ENCODE measurements around the gene PPP1R3D.

The PPP1R3D gene

DNA sequence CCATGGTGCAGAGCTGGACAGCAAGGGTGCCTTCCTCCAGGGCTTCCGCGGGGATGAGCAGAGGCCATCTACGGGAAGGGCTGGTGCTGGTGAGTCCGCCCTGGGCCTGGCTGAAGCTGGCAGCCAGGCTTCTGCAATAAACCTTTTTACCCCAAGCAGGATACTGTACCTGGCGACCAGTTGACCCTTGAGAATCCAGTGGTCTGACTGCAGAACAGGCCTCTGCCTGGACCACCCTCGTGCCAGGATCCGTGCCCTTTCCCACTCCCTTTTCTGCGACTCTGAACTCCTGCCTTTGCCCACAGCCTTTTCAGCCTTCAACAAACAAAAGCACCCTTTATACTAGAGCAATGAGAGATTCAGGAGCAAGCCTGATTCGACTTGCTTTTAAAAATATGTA, 37.0 kb upstream of the PPP1R3D start:
- DNase-seq (ENCODE audit: extremely low read depth, low read depth), result no peak
- no peak for TF ChIP-seq CTCF (IDR thresholded peaks at IDR 0.05; ENCODE audit: low read depth, low read length)

DNA sequence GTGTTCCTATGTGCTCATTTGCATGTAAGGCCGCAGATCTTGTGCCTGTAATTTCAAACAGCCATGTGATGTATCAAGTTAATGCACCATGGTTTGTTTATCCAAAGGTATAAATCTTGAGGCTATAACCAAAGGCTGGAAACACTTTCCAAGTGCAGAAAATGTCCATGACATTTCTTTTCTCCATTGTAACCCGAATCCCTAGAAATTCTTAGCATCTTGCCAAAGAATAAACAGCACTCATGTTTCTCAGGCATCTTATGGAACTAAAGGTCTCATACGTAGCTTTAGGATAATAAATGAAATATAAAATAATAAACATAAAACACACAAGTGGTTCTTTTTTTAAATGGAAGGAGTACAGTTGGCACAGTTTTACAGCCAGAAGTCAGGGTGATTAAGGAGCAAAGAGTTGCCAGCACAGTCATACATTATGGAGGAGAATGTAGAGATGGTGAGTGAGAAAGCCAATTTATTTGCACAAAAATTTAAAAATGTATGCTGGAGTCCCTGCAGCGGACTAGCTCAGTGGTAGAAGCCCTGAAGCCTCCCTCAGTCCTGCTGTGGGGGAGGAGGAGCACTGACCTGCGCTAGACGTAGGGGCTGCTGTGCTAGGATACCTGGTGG, 36.2 kb upstream of the PPP1R3D start:
- DNase-seq (ENCODE audit: extremely low read depth, low read depth), result no peak
- no peak for TF ChIP-seq CTCF (IDR thresholded peaks at IDR 0.05; ENCODE audit: low read depth, low read length)

GRCh38 chr20:59972037-59972801, 32.1 kb upstream of the PPP1R3D start:
- TF ChIP-seq CTCF (IDR thresholded peaks at IDR 0.05; ENCODE audit: low read depth, low read length), result no peak
- DNase-seq (ENCODE audit: extremely low read depth, low read depth), result no peak

GRCh38 chr20:59971428-59971827, 31.3 kb upstream of the PPP1R3D start:
- DNase-seq (ENCODE audit: extremely low read depth, low read depth), result no peak

DNA sequence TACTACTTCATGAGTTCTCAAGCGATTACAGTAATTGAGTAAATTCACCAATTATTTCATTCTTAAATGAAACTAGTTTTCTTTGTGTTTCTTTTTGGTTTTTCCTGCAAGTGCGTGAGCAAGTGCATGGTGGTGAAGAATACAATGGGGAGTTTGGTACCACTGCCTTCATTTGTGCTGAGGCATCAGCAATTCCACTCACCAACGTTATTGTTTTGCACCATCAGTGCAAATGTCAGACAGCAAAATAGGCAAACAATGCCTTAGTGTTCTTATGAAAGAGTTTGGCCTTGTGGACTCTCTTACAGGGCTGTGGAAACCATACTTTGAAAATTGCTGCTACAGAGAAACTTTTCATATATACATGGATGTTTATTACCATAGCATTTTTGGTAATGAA, 26.3 kb upstream of the PPP1R3D start:
- no peak for TF ChIP-seq CTCF (IDR thresholded peaks at IDR 0.05; ENCODE audit: low read depth, low read length)
- DNase-seq (ENCODE audit: extremely low read depth, low read depth), result no peak

More at GRCh38 chr20:59971428-59971827, 31.3 kb upstream of the PPP1R3D start:
- no peak for TF ChIP-seq CTCF (IDR thresholded peaks at IDR 0.05; ENCODE audit: low read depth, low read length)

- TF ChIP-seq CTCF (IDR thresholded peaks at IDR 0.05; ENCODE audit: low read depth, low read length), result no peak
- no peak for DNase-seq (ENCODE audit: extremely low read depth, low read depth)
Measured at GRCh38 chr20:59962155-59962554, 22.1 kb upstream of the PPP1R3D start.

- DNase-seq (ENCODE audit: extremely low read depth, low read depth), result no peak
- TF ChIP-seq CTCF (IDR thresholded peaks at IDR 0.05; ENCODE audit: low read depth, low read length), result no peak
Measured at GRCh38 chr20:59961423-59961822, 21.3 kb upstream of the PPP1R3D start.

Measured in AG09319 (cell line).